Stomach (tissue), 9 donors: Measurements from ENCODE around the gene HLTF. TPM values are rescaled to one million over a fixed set of nuclear protein-coding genes. Genes with fewer than 3 reads are reported as not detected.

Experiments
- DNase-seq, 2 donors: peaks; one replicate each; pipeline versions ENCODE4 v3.0.0 to v3.0.0-alpha.2; 2013 to 2019
- H3K27ac ChIP-seq, 5 donors: fragments of 200-600 bp in 4 of 5; sonication (generic) in 4 of 5; one replicate each; pipeline ENCODE4 v1.5.1; 2013 to 2019; ENCODE audit warnings: mild to moderate bottlenecking in 1 of 5, moderate library complexity in 1 of 5
- H3K27me3 ChIP-seq, 3 donors: fragments of 200-600 bp; sonication (generic); one replicate each; pipeline ENCODE4 v1.5.1; 2017 to 2019; ENCODE audit warnings: mixed run types in 1 of 3
- H3K36me3 ChIP-seq, 4 donors: fragments of 200-600 bp; sonication (generic); 1 replicate in 3 of 4; 2 replicates in 1 of 4; pipeline ENCODE4 v1.5.1; 2016 to 2019
- H3K4me1 ChIP-seq, 4 donors: fragments of 200-600 bp; sonication (generic); one replicate each; pipeline ENCODE4 v1.5.1; 2016 to 2019
- H3K4me3 ChIP-seq, 4 donors: fragments of 200-600 bp; sonication (generic) in 3 of 4; one replicate each; pipeline ENCODE4 v1.5.1; 2016 to 2019; ENCODE audit warnings: mild to moderate bottlenecking in 1 of 4
- H3K9me3 ChIP-seq, 4 donors: fragments of 200-600 bp; sonication (generic); one replicate each; pipeline ENCODE4 v1.5.1; 2016 to 2019
- CTCF ChIP-seq, 7 experiments: fragments of 450-650 bp in 4 of 7; fragments of 200-600 bp in 3 of 7; sonication (generic) in 3 of 7; IDR thresholded peaks; one replicate each; pipeline ENCODE4 v1.5.1; 2016 to 2019; ENCODE audit warnings: antibody characterized with exemption in 7 of 7, control low read depth in 2 of 7, mild to moderate bottlenecking in 1 of 7
- EP300 ChIP-seq: sonication (generic); formaldehyde crosslinking; IDR thresholded peaks from one replicate; pipeline ENCODE4 v1.6.1; 2017; ENCODE audit warnings: antibody characterized with exemption
- POLR2A ChIP-seq, 4 donors: fragments of 450-650 bp; IDR thresholded peaks; one replicate each; pipeline ENCODE4 v1.6.1; 2016; ENCODE audit warnings: antibody characterized with exemption in 4 of 4, control low read depth in 2 of 4, mild to moderate bottlenecking in 1 of 4, moderate library complexity in 1 of 4
- POLR2AphosphoS5 ChIP-seq, 3 donors: sonication (generic); formaldehyde crosslinking; IDR thresholded peaks; one replicate each; pipeline ENCODE4 v1.6.1; 2016; ENCODE audit warnings: antibody characterized with exemption in 3 of 3
- WGBS, 5 donors: extraction: QIAGEN DNeasy Blood & Tissue Kit in 3 of 5; methylation state at CpG; one replicate each; pipeline versions ENCODE4 v1.1.5 to v1.1.7; 2013 to 2018; 5-methylcytosine and 5-hydroxymethylcytosine counted together
- intact Hi-C: fragments of 100-400 bp; cut with DNase I; formaldehyde crosslinking; loops from one replicate; pipeline ENCODE4 v1.15.1; 2023; ENCODE audit warnings: low total_unique reads
- polyA plus RNA-seq, 3 donors: library from polyadenylated mRNA; stranded (reverse); fragments of 200-250 nt; gene quantifications; one replicate each; pipeline ENCODE4 v1.2.3, GENCODE V29; 2013
- small RNA-seq, 4 donors: library from RNA; depleted of rRNA; stranded (forward); fragments of <200 nt; gene quantifications; one replicate each; pipeline ENCODE3, GENCODE V24; 2016
- total RNA-seq, 5 donors: library from RNA; depleted of rRNA; stranded (reverse); fragments of >200 nt; gene quantifications; one replicate each; pipeline versions ENCODE4 v1.1.0 to v1.2.3, GENCODE V29; 2014 to 2016
- donor health status: healthy with polysubstance abuse.
- donor health status: Bipolar disorder and iron deficiency.
- donor health status: healthy.

HLTF gene
- total and polyA plus RNA-seq, 8 donors, result 3.4 to 61.6 (median 11.7) TPM

- Histone ChIP-seq H3K4me3 (no peak overlapping the region), H3K9me3 (no peaks in the 10 kb centered on the region), H3K4me1 (no peaks in the 10 kb centered on the region), H3K36me3 (no peaks in the 10 kb centered on the region), H3K27ac (no peak overlapping the region), H3K27me3 (no peaks in the 10 kb centered on the region)
- DNase-seq, result no peak
- TF ChIP-seq POLR2AphosphoS5 (IDR thresholded peaks at IDR 0.05), result no peak
- no peak for TF ChIP-seq POLR2A (IDR thresholded peaks at IDR 0.05)
- no peak for TF ChIP-seq EP300
- TF ChIP-seq CTCF (IDR thresholded peaks at IDR 0.05), result no peak
- intact Hi-C loops, result no loop called here
- 45 to 80% (median 59%) methylated on average over 1 of the region's 1 CpG for WGBS, 5 donors
These were observed 105.1 kb downstream of the HLTF start for GRCh38 chr3:148981273-148981672.

Small RNA genes within 50 kb of the gene (small RNA-seq; reads per million reads assigned to genes)
- gene RF00019, result 0 reads per million in 4 donors

Other genes with a start within 250 kb of the HLTF start
- 10 to 100 TPM in 2 of 5 donors, not detected in 3; 19.8 to 29.6 TPM for gene CPA3, start 221.2 kb downstream of the HLTF start, total RNA-seq
- 10 to 100 TPM in 1 of 3 donors, 1 to 10 TPM in 2; 1.1 to 24.9 (median 8.8) TPM for gene CPA3, start 221.2 kb downstream of the HLTF start, polyA plus RNA-seq
- 100 to 1,000 TPM in 1 of 5 donors, 10 to 100 TPM in 3, 1 to 10 TPM in 1; 4.9 to 169 (median 32.1) TPM for gene GYG1, start 95.0 kb downstream of the HLTF start, total RNA-seq
- 10 to 100 TPM; 36.5 to 56.5 (median 39.7) TPM for gene GYG1, start 95.0 kb downstream of the HLTF start, polyA plus RNA-seq
- gene HPS3, start 43.1 kb upstream of the HLTF start, total RNA-seq, result 10 to 100 TPM; 11.2 to 23.9 (median 14.6) TPM
- gene HPS3, start 43.1 kb upstream of the HLTF start, polyA plus RNA-seq, result 1 to 10 TPM; 6.3 to 9.5 (median 7.0) TPM
- 1 to 10 TPM in 2 of 5 donors, under 1 TPM in 1, not detected in 2; 0.73 to 7.5 (median 2.8) TPM for gene CP, start 135.3 kb upstream of the HLTF start, total RNA-seq
- gene CP, start 135.3 kb upstream of the HLTF start, polyA plus RNA-seq, result 10 to 100 TPM in 2 of 3 donors, under 1 TPM in 1; 0.46 to 15.4 (median 10.1) TPM
- 10 to 100 TPM in 1 of 5 donors, 1 to 10 TPM in 3, not detected in 1; 1.8 to 26.1 (median 5.6) TPM for gene TM4SF18, start 247.1 kb upstream of the HLTF start, total RNA-seq
- gene TM4SF18, start 247.1 kb upstream of the HLTF start, polyA plus RNA-seq, result 1 to 10 TPM in 1 of 3 donors, under 1 TPM in 2; 0.45 to 1.2 (median 0.87) TPM